ENCODE measurements around the gene MAN2C1. TPM values are rescaled to one million over a fixed set of nuclear protein-coding genes. Genes with fewer than 3 reads are reported as not detected.
A peak's percentile ranks its signal among the peaks of the same experiment; 100 is the strongest.

MAN2C1 gene
- total RNA-seq, 1 donor from 2014 or later: 102 TPM

- DNase-seq (ENCODE audit: low read depth): no peak
- no peak for TF ChIP-seq CTCF (IDR thresholded peaks at IDR 0.05; ENCODE audit: insufficient read depth, low read length, severe bottlenecking)
- no peak for FAIRE-seq
- Histone ChIP-seq H3K27me3 (ENCODE audit: control insufficient read depth, insufficient read depth, low read length) (no peaks in the 10 kb centered on the region), H3K4me3 (ENCODE audit: low read depth, low read length) (no peak overlapping the region), H3K36me3 (ENCODE audit: control insufficient read depth, insufficient read depth, low read length) (peaks cover 15% of the 10 kb centered on the region)
Measured at GRCh38 chr15:75369897-75370581, 1.6 kb upstream of the MAN2C1 start.

GRCh38 chr15:75368689-75369239, 357 bp upstream of the MAN2C1 start:
- DNase-seq (ENCODE audit: low read depth) (peak; percentile 28), FAIRE-seq (no peak)
- peaks cover 27% of the 10 kb centered on the region for H3K36me3 ChIP-seq (ENCODE audit: control insufficient read depth, insufficient read depth, low read length)
- H3K27me3 ChIP-seq (ENCODE audit: control insufficient read depth, insufficient read depth, low read length): no peaks in the 10 kb centered on the region
- TF ChIP-seq CTCF (IDR thresholded peaks at IDR 0.05; ENCODE audit: insufficient read depth, low read length, severe bottlenecking): no peak
- peak overlapping the region; percentile 59 for H3K4me3 ChIP-seq (ENCODE audit: low read depth, low read length)

GRCh38 chr15:75367406-75367912, 948 bp downstream of the MAN2C1 start:
- TF ChIP-seq CTCF (IDR thresholded peaks at IDR 0.05; ENCODE audit: insufficient read depth, low read length, severe bottlenecking): no peak
- peaks cover 30% of the 10 kb centered on the region for H3K36me3 ChIP-seq (ENCODE audit: control insufficient read depth, insufficient read depth, low read length)
- FAIRE-seq: no peak
- H3K4me3 ChIP-seq (ENCODE audit: low read depth, low read length): peak overlapping the region; percentile 59
- H3K27me3 ChIP-seq (ENCODE audit: control insufficient read depth, insufficient read depth, low read length): no peaks in the 10 kb centered on the region
- DNase-seq (ENCODE audit: low read depth): no peak

- DNase-seq (ENCODE audit: low read depth) (no peak), FAIRE-seq (no peak)
- H3K27me3 ChIP-seq (ENCODE audit: control insufficient read depth, insufficient read depth, low read length): no peaks in the 10 kb centered on the region
- H3K36me3 ChIP-seq (ENCODE audit: control insufficient read depth, insufficient read depth, low read length): peaks cover 33% of the 10 kb centered on the region
- no peak for TF ChIP-seq CTCF (IDR thresholded peaks at IDR 0.05; ENCODE audit: insufficient read depth, low read length, severe bottlenecking)
- no peak overlapping the region for H3K4me3 ChIP-seq (ENCODE audit: low read depth, low read length)
Measured at GRCh38 chr15:75367006-75367405, 1.4 kb downstream of the MAN2C1 start.

GRCh38 chr15:75366163-75366562, 2.2 kb downstream of the MAN2C1 start:
- H3K4me3 ChIP-seq (ENCODE audit: low read depth, low read length): no peak overlapping the region
- no peak for DNase-seq (ENCODE audit: low read depth)
- no peak for FAIRE-seq
- TF ChIP-seq CTCF (IDR thresholded peaks at IDR 0.05; ENCODE audit: insufficient read depth, low read length, severe bottlenecking): no peak
- no peaks in the 10 kb centered on the region for H3K27me3 ChIP-seq (ENCODE audit: control insufficient read depth, insufficient read depth, low read length)
- peaks cover 37% of the 10 kb centered on the region for H3K36me3 ChIP-seq (ENCODE audit: control insufficient read depth, insufficient read depth, low read length)

Measured in bronchial epithelial cell (primary cell).